SK-N-SH treated with all-trans-retinoic acid at 6 μM for 48 hours (cell line): ENCODE data around the gene ARHGEF10L.

Source experiments
- ATAC-seq: fragments of 200-7000 bp; cut with Tn5 transposase; 3 replicates; pipeline ENCODE4 v1.9.1; 2020; ENCODE audit warnings: mild to moderate bottlenecking, moderate library complexity
- BACH2 ChIP-seq: fragments of 250-450 bp; sonication (Bioruptor Pico); IDR thresholded peaks from 2 replicates; pipeline ENCODE4 v1.9.0; 2021; ENCODE audit warnings: mild to moderate bottlenecking, borderline replicate concordance
- ESRRG ChIP-seq: fragments of 250-450 bp; sonication (Bioruptor Pico); IDR thresholded peaks from 2 replicates; pipeline ENCODE4 v1.6.1; 2021; ENCODE audit warnings: mild to moderate bottlenecking
- GLIS3 ChIP-seq: fragments of 250-450 bp; sonication (Bioruptor Pico); IDR thresholded peaks from 2 replicates; pipeline ENCODE4 v1.5.0; 2020; ENCODE audit warnings: mild to moderate bottlenecking, moderate library complexity
- ISL1 ChIP-seq: fragments of 250-450 bp; sonication (Bioruptor Pico); IDR thresholded peaks from 2 replicates; pipeline ENCODE4 v2.1.2; 2022; ENCODE audit warnings: mild to moderate bottlenecking, moderate library complexity
- OSR1 ChIP-seq: fragments of 250-450 bp; sonication (Bioruptor Pico); IDR thresholded peaks from 2 replicates; pipeline ENCODE4 v1.8.0; 2022; ENCODE audit warnings: moderate library complexity, mild to moderate bottlenecking, inconsistent platforms
- RARB ChIP-seq: fragments of 250-450 bp; sonication (Bioruptor Pico); IDR thresholded peaks from 2 replicates; pipeline ENCODE4 v1.8.0; 2021; ENCODE audit warnings: mild to moderate bottlenecking, moderate library complexity
- SNAI2 ChIP-seq: fragments of 250-450 bp; sonication (Bioruptor Pico); IDR thresholded peaks from 2 replicates; pipeline ENCODE4 v1.5.0; 2020; ENCODE audit warnings: mild to moderate bottlenecking, moderate library complexity
- TCF4 ChIP-seq: fragments of 250-450 bp; sonication (Bioruptor Pico); IDR thresholded peaks from 2 replicates; pipeline ENCODE4 v1.8.0; 2021; ENCODE audit warnings: mild to moderate bottlenecking, moderate library complexity, borderline replicate concordance
- TOX ChIP-seq: fragments of 250-450 bp; sonication (Bioruptor Pico); IDR thresholded peaks from 2 replicates; pipeline ENCODE4 v1.8.0; 2021; ENCODE audit warnings: mild to moderate bottlenecking, moderate library complexity, borderline replicate concordance
- ZC3H10 ChIP-seq: fragments of 250-450 bp; sonication (Bioruptor Pico); IDR thresholded peaks from 2 replicates; pipeline ENCODE4 v1.5.1; 2021; ENCODE audit warnings: mild to moderate bottlenecking, moderate library complexity
- ZFP3 ChIP-seq: fragments of 250-450 bp; sonication (Bioruptor Pico); IDR thresholded peaks from 2 replicates; pipeline ENCODE4 v1.5.0; 2020; ENCODE audit warnings: mild to moderate bottlenecking, moderate library complexity
- ZFP30 ChIP-seq: fragments of 450-650 bp; formaldehyde crosslinking; IDR thresholded peaks from 2 replicates; pipeline ENCODE4 v1.5.0; 2022; ENCODE audit warnings: mild to moderate bottlenecking, moderate library complexity
- ZNF565 ChIP-seq: fragments of 450-650 bp; formaldehyde crosslinking; conservative IDR thresholded peaks from 2 replicates; pipeline ENCODE4 v1.5.0; 2020; ENCODE audit warnings: low read depth, mild to moderate bottlenecking, moderate library complexity
- TF ChIP-seq, protein P1 (sequence below): fragments of 250-450 bp; sonication (Bioruptor Pico); IDR thresholded peaks from 2 replicates; pipeline ENCODE4 v1.8.0; 2020; ENCODE audit warnings: mild to moderate bottlenecking, moderate library complexity, borderline replicate concordance
- TF ChIP-seq, protein P2 (sequence below): fragments of 250-450 bp; sonication (Bioruptor Pico); IDR thresholded peaks from 2 replicates; pipeline ENCODE4 v1.5.0; 2020; ENCODE audit warnings: mild to moderate bottlenecking, moderate library complexity
- TF ChIP-seq, protein P3 (sequence below): fragments of 250-450 bp; sonication (Bioruptor Pico); IDR thresholded peaks from 2 replicates; pipeline ENCODE4 v1.5.1; 2021; ENCODE audit warnings: mild to moderate bottlenecking, moderate library complexity
- TF ChIP-seq, protein P4 (sequence below): fragments of 250-450 bp; sonication (Bioruptor Pico); IDR thresholded peaks from 2 replicates; pipeline ENCODE4 v1.5.1; 2020; ENCODE audit warnings: low read depth, mild to moderate bottlenecking, moderate library complexity
- TF ChIP-seq, protein P5 (sequence below): fragments of 250-450 bp; sonication (Bioruptor Pico); IDR thresholded peaks from 2 replicates; pipeline ENCODE4 v1.8.0; 2021; ENCODE audit warnings: low read depth, mild to moderate bottlenecking, moderate library complexity, borderline replicate concordance

The ARHGEF10L gene

DNA sequence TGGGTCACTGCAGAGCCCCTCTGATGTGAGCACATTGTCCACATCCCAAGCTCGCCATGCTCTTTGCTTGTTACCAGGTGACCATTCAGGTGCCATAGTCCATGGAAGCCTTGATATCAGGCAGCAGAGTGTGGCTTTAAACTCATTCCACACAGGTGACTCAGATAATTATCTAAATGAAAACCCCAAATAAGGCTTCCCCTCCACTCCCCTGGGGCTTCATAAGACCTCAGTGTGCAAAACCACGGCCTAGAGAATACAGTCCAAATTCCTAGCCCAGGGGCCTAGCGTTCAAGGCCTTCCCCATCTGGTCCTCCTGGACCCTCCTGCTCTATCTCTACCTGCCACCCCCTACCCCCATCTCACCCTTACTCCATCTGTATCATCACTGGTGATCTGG, 97.1 kb downstream of the ARHGEF10L start:
- ATAC-seq: no peak
- TF ChIP-seq ISL1 (CRISPR knock-in tag): no peak
- TF ChIP-seq, all 23 proteins: peak for 0

DNA sequence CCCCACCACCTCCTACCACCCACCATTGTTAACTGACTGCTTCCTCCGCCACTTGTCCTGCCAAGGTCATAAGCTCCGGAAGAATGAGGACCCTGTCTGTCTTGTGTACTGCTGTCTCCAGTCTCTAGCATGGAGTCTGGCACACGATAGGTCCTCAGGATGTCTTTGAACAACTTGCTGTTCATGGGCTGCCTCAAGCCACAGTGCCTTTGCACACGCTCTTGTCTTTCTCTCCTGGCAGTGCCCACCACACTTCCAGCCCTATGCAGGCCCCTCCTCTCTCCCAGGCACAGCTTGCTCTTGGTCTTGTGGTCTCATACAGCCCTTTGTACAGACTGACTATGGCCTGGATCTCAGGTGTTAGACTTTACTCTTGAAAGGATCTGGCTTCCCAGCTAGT, 97.6 kb downstream of the ARHGEF10L start:
- TF ChIP-seq ISL1 (CRISPR knock-in tag) (no peak), GLIS3 (CRISPR knock-in tag) (no peak), OSR1 (CRISPR knock-in tag) (no peak), ZC3H10 (CRISPR knock-in tag) (no peak)
- ATAC-seq: no peak

DNA sequence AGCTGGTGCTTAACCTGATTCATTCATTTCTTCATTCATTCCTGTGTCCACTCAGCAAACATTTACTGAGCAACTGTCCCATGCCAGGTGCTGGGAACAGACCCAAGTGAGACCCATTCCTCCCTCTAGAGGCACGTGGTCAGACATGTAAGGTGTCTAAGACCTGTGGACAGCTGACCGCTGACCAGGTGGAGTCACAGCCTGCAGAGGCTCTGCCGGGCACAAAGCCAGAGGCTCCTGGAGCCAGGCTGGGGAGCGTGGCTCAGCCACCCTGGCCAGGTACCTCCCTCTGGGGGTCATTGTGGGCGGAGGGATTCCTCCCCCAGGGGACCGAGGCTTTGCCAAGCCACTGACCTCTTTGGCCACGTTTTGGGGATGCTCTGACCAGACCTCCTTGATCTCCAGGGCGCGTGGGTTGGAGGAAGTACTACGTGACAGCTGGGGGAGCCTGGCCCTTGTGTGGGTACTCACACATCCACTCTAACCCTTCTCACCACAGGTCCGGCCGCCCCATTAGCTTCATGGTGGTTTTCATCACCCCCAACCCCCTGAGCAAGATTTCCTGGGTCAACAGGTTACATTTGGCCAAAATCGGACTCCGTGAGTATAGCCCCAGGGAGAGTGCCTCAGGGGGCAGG, 100.3 kb downstream of the ARHGEF10L start:
- TF ChIP-seq ESRRG (CRISPR knock-in tag): no peak
- TF ChIP-seq, protein P1, sequence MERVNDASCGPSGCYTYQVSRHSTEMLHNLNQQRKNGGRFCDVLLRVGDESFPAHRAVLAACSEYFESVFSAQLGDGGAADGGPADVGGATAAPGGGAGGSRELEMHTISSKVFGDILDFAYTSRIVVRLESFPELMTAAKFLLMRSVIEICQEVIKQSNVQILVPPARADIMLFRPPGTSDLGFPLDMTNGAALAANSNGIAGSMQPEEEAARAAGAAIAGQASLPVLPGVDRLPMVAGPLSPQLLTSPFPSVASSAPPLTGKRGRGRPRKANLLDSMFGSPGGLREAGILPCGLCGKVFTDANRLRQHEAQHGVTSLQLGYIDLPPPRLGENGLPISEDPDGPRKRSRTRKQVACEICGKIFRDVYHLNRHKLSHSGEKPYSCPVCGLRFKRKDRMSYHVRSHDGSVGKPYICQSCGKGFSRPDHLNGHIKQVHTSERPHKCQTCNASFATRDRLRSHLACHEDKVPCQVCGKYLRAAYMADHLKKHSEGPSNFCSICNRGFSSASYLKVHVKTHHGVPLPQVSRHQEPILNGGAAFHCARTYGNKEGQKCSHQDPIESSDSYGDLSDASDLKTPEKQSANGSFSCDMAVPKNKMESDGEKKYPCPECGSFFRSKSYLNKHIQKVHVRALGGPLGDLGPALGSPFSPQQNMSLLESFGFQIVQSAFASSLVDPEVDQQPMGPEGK (CRISPR knock-in tag): no peak
- TF ChIP-seq SNAI2: no peak
- TF ChIP-seq ZNF565 (CRISPR knock-in tag): no peak
- no peak for TF ChIP-seq RARB (CRISPR knock-in tag)
- TF ChIP-seq ZC3H10 (CRISPR knock-in tag): no peak
- TF ChIP-seq BACH2 (CRISPR knock-in tag): no peak
- no peak for TF ChIP-seq TCF4

DNA sequence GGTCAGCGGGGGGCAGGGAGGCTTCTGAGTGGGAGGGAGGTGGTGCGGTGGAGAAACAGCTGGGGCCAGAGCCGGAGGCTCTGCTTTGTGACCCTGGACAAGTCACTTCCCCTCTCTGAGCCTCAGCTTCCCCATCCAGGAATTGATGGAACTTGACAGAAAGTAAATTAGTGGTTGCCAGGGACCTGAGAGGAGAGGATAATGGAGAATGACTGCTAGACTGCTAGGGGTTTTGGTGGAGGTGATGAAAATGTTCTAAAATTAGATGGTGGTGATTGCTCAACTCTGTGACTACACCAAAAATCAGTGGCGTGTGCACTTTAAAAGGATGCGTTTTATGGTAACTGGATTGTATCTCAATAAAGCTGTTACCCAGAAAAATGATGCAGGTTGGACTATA, 100.9 kb downstream of the ARHGEF10L start:
- ATAC-seq: no peak
- TF ChIP-seq ZC3H10 (CRISPR knock-in tag): no peak

More for the DNA sequence above, 100.3 kb downstream of the ARHGEF10L start:
- no peak for ATAC-seq

DNA sequence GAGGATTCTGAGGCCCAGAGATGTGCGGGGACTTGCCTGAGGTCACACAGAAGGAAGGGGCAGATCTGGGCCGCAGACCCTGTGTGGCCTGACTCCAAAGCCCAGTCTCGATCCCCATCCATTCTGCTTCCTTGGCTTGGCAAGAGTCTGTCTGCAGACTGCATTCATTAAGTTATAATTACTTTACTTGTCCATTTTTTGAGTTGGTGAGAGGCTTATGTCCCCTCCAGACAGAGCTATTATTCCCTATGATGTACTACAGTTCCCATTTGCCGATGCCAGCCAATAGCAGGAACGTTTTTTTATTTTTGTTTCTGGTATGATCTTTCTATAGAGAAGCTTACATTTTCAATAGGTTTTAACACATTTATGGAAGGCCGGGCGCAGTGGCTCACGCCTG, 101.5 kb downstream of the ARHGEF10L start:
- no peak for TF ChIP-seq GLIS3 (CRISPR knock-in tag)
- TF ChIP-seq TOX (CRISPR knock-in tag): no peak
- TF ChIP-seq TCF4: no peak
- no peak for TF ChIP-seq OSR1 (CRISPR knock-in tag)
- TF ChIP-seq, protein P2, sequence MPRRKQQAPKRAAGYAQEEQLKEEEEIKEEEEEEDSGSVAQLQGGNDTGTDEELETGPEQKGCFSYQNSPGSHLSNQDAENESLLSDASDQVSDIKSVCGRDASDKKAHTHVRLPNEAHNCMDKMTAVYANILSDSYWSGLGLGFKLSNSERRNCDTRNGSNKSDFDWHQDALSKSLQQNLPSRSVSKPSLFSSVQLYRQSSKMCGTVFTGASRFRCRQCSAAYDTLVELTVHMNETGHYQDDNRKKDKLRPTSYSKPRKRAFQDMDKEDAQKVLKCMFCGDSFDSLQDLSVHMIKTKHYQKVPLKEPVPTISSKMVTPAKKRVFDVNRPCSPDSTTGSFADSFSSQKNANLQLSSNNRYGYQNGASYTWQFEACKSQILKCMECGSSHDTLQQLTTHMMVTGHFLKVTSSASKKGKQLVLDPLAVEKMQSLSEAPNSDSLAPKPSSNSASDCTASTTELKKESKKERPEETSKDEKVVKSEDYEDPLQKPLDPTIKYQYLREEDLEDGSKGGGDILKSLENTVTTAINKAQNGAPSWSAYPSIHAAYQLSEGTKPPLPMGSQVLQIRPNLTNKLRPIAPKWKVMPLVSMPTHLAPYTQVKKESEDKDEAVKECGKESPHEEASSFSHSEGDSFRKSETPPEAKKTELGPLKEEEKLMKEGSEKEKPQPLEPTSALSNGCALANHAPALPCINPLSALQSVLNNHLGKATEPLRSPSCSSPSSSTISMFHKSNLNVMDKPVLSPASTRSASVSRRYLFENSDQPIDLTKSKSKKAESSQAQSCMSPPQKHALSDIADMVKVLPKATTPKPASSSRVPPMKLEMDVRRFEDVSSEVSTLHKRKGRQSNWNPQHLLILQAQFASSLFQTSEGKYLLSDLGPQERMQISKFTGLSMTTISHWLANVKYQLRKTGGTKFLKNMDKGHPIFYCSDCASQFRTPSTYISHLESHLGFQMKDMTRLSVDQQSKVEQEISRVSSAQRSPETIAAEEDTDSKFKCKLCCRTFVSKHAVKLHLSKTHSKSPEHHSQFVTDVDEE (CRISPR knock-in tag): no peak
- no peak for TF ChIP-seq SNAI2
- TF ChIP-seq, protein P3, sequence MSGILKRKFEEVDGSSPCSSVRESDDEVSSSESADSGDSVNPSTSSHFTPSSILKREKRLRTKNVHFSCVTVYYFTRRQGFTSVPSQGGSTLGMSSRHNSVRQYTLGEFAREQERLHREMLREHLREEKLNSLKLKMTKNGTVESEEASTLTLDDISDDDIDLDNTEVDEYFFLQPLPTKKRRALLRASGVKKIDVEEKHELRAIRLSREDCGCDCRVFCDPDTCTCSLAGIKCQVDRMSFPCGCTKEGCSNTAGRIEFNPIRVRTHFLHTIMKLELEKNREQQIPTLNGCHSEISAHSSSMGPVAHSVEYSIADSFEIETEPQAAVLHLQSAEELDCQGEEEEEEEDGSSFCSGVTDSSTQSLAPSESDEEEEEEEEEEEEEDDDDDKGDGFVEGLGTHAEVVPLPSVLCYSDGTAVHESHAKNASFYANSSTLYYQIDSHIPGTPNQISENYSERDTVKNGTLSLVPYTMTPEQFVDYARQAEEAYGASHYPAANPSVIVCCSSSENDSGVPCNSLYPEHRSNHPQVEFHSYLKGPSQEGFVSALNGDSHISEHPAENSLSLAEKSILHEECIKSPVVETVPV: no peak
- no peak for TF ChIP-seq BACH2 (CRISPR knock-in tag)
- TF ChIP-seq, protein P4, sequence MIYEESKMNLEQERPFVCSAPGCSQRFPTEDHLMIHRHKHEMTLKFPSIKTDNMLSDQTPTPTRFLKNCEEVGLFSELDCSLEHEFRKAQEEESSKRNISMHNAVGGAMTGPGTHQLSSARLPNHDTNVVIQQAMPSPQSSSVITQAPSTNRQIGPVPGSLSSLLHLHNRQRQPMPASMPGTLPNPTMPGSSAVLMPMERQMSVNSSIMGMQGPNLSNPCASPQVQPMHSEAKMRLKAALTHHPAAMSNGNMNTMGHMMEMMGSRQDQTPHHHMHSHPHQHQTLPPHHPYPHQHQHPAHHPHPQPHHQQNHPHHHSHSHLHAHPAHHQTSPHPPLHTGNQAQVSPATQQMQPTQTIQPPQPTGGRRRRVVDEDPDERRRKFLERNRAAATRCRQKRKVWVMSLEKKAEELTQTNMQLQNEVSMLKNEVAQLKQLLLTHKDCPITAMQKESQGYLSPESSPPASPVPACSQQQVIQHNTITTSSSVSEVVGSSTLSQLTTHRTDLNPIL (CRISPR knock-in tag): no peak
- TF ChIP-seq, protein P5, sequence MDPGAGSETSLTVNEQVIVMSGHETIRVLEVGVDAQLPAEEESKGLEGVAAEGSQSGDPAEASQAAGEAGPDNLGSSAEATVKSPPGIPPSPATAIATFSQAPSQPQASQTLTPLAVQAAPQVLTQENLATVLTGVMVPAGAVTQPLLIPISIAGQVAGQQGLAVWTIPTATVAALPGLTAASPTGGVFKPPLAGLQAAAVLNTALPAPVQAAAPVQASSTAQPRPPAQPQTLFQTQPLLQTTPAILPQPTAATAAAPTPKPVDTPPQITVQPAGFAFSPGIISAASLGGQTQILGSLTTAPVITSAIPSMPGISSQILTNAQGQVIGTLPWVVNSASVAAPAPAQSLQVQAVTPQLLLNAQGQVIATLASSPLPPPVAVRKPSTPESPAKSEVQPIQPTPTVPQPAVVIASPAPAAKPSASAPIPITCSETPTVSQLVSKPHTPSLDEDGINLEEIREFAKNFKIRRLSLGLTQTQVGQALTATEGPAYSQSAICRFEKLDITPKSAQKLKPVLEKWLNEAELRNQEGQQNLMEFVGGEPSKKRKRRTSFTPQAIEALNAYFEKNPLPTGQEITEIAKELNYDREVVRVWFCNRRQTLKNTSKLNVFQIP (CRISPR knock-in tag): no peak
- TF ChIP-seq ESRRG (CRISPR knock-in tag): no peak
- no peak for TF ChIP-seq ZFP30 (CRISPR knock-in tag)
- TF ChIP-seq ISL1 (CRISPR knock-in tag): no peak
- no peak for TF ChIP-seq RARB (CRISPR knock-in tag)
- TF ChIP-seq ZNF565 (CRISPR knock-in tag): no peak
- no peak for TF ChIP-seq ZFP3 (CRISPR knock-in tag)
- TF ChIP-seq, all 23 proteins: peak for 0
- no peak for ATAC-seq
